NT2/D1 (cell line): Measurements from ENCODE around the gene GABBR2.

Experiments used
- DNase-seq: peaks from one replicate; pipeline ENCODE4 v3.0.0-alpha.2; 2011; ENCODE audit warnings: low read depth, low spot score
- H3K27me3 ChIP-seq: 2 replicates; pipeline ENCODE4 v1.6.0; 2011; ENCODE audit warnings: mild to moderate bottlenecking; ENCODE audit not compliant: insufficient read length, insufficient read depth
- H3K36me3 ChIP-seq: 2 replicates; pipeline ENCODE4 v1.6.1; 2011; ENCODE audit warnings: mild to moderate bottlenecking, low read length, mixed read lengths; ENCODE audit not compliant: insufficient read depth, insufficient read length
- H3K4me1 ChIP-seq: 2 replicates; pipeline ENCODE4 v1.5.1; 2011; ENCODE audit not compliant: insufficient read depth, insufficient read length
- H3K4me3 ChIP-seq: 2 replicates; pipeline ENCODE4 v1.5.1; 2011; ENCODE audit warnings: low read depth; ENCODE audit not compliant: insufficient read length
- H3K9ac ChIP-seq: 2 replicates; pipeline ENCODE4 v1.6.0; 2011; ENCODE audit warnings: low read depth; ENCODE audit not compliant: insufficient read length
- H3K9me3 ChIP-seq: 2 replicates; pipeline ENCODE4 v1.5.1; 2011; ENCODE audit warnings: mild to moderate bottlenecking, low read length; ENCODE audit not compliant: insufficient read depth
- SUZ12 ChIP-seq: IDR thresholded peaks from 2 replicates; pipeline ENCODE4 v1.6.1; 2011; ENCODE audit not compliant: insufficient read length, insufficient read depth; ENCODE audit errors: extremely low read depth
- YY1 ChIP-seq: IDR thresholded peaks from 2 replicates; pipeline ENCODE4 v1.6.1; 2011; ENCODE audit not compliant: insufficient read length, insufficient read depth
- ZNF274 ChIP-seq: IDR thresholded peaks from 2 replicates; pipeline ENCODE4 v1.6.1; 2011; ENCODE audit warnings: mild to moderate bottlenecking, low read depth, low read length

GABBR2 gene

GRCh38 chr9:98247831-98248657 lies 460.7 kb downstream of the GABBR2 start:
- Histone ChIP-seq H3K36me3 (peaks cover 32% of the 10 kb centered on the region), H3K4me1 (peaks cover 10% of the 10 kb centered on the region), H3K9ac (no peak overlapping the region), H3K4me3 (no peak overlapping the region), H3K9me3 (no peaks in the 10 kb centered on the region), H3K27me3 (no peaks in the 10 kb centered on the region)
- DNase-seq = no peak
- TF ChIP-seq ZNF274 (no peak), SUZ12 (no peak), YY1 (no peak)

- Histone ChIP-seq H3K36me3 (peaks cover 13% of the 10 kb centered on the region), H3K4me1 (peaks cover 3% of the 10 kb centered on the region), H3K4me3 (no peak overlapping the region), H3K9me3 (no peaks in the 10 kb centered on the region), H3K9ac (no peak overlapping the region), H3K27me3 (no peaks in the 10 kb centered on the region)
- TF ChIP-seq SUZ12 (no peak), ZNF274 (no peak), YY1 (no peak)
- no peak for DNase-seq
These were observed 466.3 kb downstream of the GABBR2 start for GRCh38 chr9:98242426-98242825.

GRCh38 chr9:98241357-98242300 lies 467.1 kb downstream of the GABBR2 start:
- Histone ChIP-seq H3K9ac (no peak overlapping the region), H3K27me3 (no peaks in the 10 kb centered on the region), H3K36me3 (peaks cover 13% of the 10 kb centered on the region), H3K9me3 (no peaks in the 10 kb centered on the region), H3K4me1 (peaks cover 3% of the 10 kb centered on the region), H3K4me3 (no peak overlapping the region)
- DNase-seq = no peak
- TF ChIP-seq ZNF274 = no peak

GRCh38 chr9:98240475-98240874 lies 468.3 kb downstream of the GABBR2 start:
- H3K4me3 ChIP-seq = no peak overlapping the region
- H3K9me3 ChIP-seq = no peaks in the 10 kb centered on the region
- H3K4me1 ChIP-seq = peaks cover 3% of the 10 kb centered on the region
- H3K36me3 ChIP-seq = peaks cover 13% of the 10 kb centered on the region
- no peak for DNase-seq
- H3K9ac ChIP-seq = no peak overlapping the region
- H3K27me3 ChIP-seq = no peaks in the 10 kb centered on the region
- TF ChIP-seq SUZ12 (no peak), ZNF274 (no peak)
